ENCODE data around the gene FKBP8. TPM values are rescaled to one million over a fixed set of nuclear protein-coding genes. Genes with fewer than 3 reads are reported as not detected.
"Not testable (repeated sequence)": the region's sequence is repeated elsewhere in the genome, so short reads cannot be mapped to it uniquely, and the experiment has no call there.

FKBP8 gene
- total RNA-seq, 1 experiment from 2014 or later: 257 TPM

GRCh38 chr19:18558604-18559003 is 15.2 kb upstream of the FKBP8 start:
- DNase-seq (ENCODE audit: low spot score): no peak

GRCh38 chr19:18558202-18558555 is 14.8 kb upstream of the FKBP8 start:
- DNase-seq (ENCODE audit: low spot score): no peak

- peak; percentile 90 for DNase-seq (ENCODE audit: low spot score)
Measured at GRCh38 chr19:18557411-18558201, 14.2 kb upstream of the FKBP8 start, which contains the start of gene KXD1. Gene KXD1, plus strand, starts transcription at chr19:18557870. Its CDS starts 4,187 bp downstream, at chr19:18562057.

GRCh38 chr19:18551631-18552030 is 8.3 kb upstream of the FKBP8 start:
- DNase-seq (ENCODE audit: low spot score): no peak

- peak; percentile 87 for DNase-seq (ENCODE audit: low spot score)
Measured at GRCh38 chr19:18543814-18544475, 572 bp upstream of the FKBP8 start.

GRCh38 chr19:18541992-18542940 is 1.1 kb downstream of the FKBP8 start:
- DNase-seq (ENCODE audit: low spot score): no peak

- DNase-seq (ENCODE audit: low spot score): no peak
Measured at GRCh38 chr19:18541258-18541991, 1.9 kb downstream of the FKBP8 start.

- DNase-seq (ENCODE audit: low spot score): not testable (repeated sequence)
Measured at GRCh38 chr19:18540200-18540599, 3.2 kb downstream of the FKBP8 start.

GRCh38 chr19:18539372-18539771 is 4.0 kb downstream of the FKBP8 start:
- no peak for DNase-seq (ENCODE audit: low spot score)

- DNase-seq (ENCODE audit: low spot score): no peak
Measured at GRCh38 chr19:18538115-18538514, 5.3 kb downstream of the FKBP8 start.

GRCh38 chr19:18537431-18537830 is 5.9 kb downstream of the FKBP8 start:
- DNase-seq (ENCODE audit: low spot score): no peak

- no peak for DNase-seq (ENCODE audit: low spot score)
Measured at GRCh38 chr19:18536475-18536874, 6.9 kb downstream of the FKBP8 start.

- no peak for DNase-seq (ENCODE audit: low spot score)
Measured at GRCh38 chr19:18533058-18533457, 10.3 kb downstream of the FKBP8 start.

- DNase-seq (ENCODE audit: low spot score): no peak
Measured at GRCh38 chr19:18532168-18532890, 11.0 kb downstream of the FKBP8 start.

- no peak for DNase-seq (ENCODE audit: low spot score)
Measured at GRCh38 chr19:18531485-18531884, 11.9 kb downstream of the FKBP8 start.

- DNase-seq (ENCODE audit: low spot score): no peak
Measured at GRCh38 chr19:18529782-18530181, 13.6 kb downstream of the FKBP8 start.

GRCh38 chr19:18526316-18526715 is 17.1 kb downstream of the FKBP8 start:
- DNase-seq (ENCODE audit: low spot score): no peak

GRCh38 chr19:18523841-18524240 is 19.5 kb downstream of the FKBP8 start:
- DNase-seq (ENCODE audit: low spot score): no peak

- not testable (repeated sequence) for DNase-seq (ENCODE audit: low spot score)
Measured at GRCh38 chr19:18522862-18523440, 20.4 kb downstream of the FKBP8 start.

Measured in HT-29 (cell line).